Smooth muscle cell (in vitro differentiated cells): ENCODE data around the gene KAT14. TPM values are rescaled to one million over a fixed set of nuclear protein-coding genes. Genes with fewer than 3 reads are reported as not detected.
"Not testable (repeated sequence)": the region's sequence is repeated elsewhere in the genome, so short reads cannot be mapped to it uniquely, and the experiment has no call there.

Experiments
- DNase-seq: peaks from one replicate; lab custom pipeline; 2025; ENCODE audit not compliant: unreplicated experiment; lab: John Stamatoyannopoulos, UW
- H2AFZ ChIP-seq: fragments of 200-600 bp; sonication (generic); 2 replicates; pipeline ENCODE4 v1.6.0; 2016; ENCODE audit warnings: antibody characterized with exemption, low read depth, mild to moderate bottlenecking
- H3F3A ChIP-seq: fragments of 200-600 bp; sonication (generic); 2 replicates; pipeline ENCODE4 v1.6.0; 2017; ENCODE audit warnings: antibody characterized with exemption, low read depth
- H3K27ac ChIP-seq: fragments of 200-600 bp; sonication (generic); 2 replicates; pipeline ENCODE4 v1.5.1; 2016; ENCODE audit warnings: low read depth, mild to moderate bottlenecking
- H3K27me3 ChIP-seq: fragments of 200-600 bp; sonication (generic); 2 replicates; pipeline ENCODE4 v1.6.1; 2016; ENCODE audit warnings: low read depth, mild to moderate bottlenecking
- H3K36me3 ChIP-seq: fragments of 200-600 bp; sonication (generic); 2 replicates; pipeline ENCODE4 v1.5.1; 2016; ENCODE audit warnings: low read depth
- H3K4me1 ChIP-seq: fragments of 200-600 bp; sonication (generic); 2 replicates; pipeline ENCODE4 v1.5.1; 2016; ENCODE audit warnings: low read depth
- H3K4me2 ChIP-seq: fragments of 200-600 bp; sonication (generic); 2 replicates; pipeline ENCODE4 v1.6.0; 2016; ENCODE audit warnings: mild to moderate bottlenecking
- H3K4me3 ChIP-seq: fragments of 200-600 bp; sonication (generic); 2 replicates; pipeline ENCODE4 v1.5.1; 2016; ENCODE audit warnings: mild to moderate bottlenecking
- H3K79me2 ChIP-seq: fragments of 200-600 bp; sonication (generic); 2 replicates; pipeline ENCODE4 v1.6.0; 2016; ENCODE audit warnings: low read depth, mild to moderate bottlenecking
- H3K9ac ChIP-seq: fragments of 200-600 bp; sonication (generic); 2 replicates; pipeline ENCODE4 v1.6.0; 2016; ENCODE audit warnings: low read depth
- H3K9me3 ChIP-seq: fragments of 200-600 bp; sonication (generic); replicated peaks from 2 replicates; pipeline ENCODE4 v1.5.1; 2016; ENCODE audit warnings: low read depth
- H4K20me1 ChIP-seq: fragments of 200-600 bp; sonication (generic); 2 replicates; pipeline ENCODE4 v1.6.0; 2016; ENCODE audit warnings: low read depth
- CTCF ChIP-seq: fragments of 200-600 bp; sonication (generic); IDR thresholded peaks from 2 replicates; pipeline ENCODE4 v1.5.1; 2017; ENCODE audit warnings: borderline replicate concordance, mild to moderate bottlenecking, antibody characterized with exemption; ENCODE audit not compliant: insufficient read depth, poor library complexity, severe bottlenecking
- WGBS: methylation state at CpG from one replicate; pipeline ENCODE4 v1.1.7; 2016; ENCODE audit warnings: low lambda C conversion rate; 5-methylcytosine and 5-hydroxymethylcytosine counted together
- polyA plus RNA-seq: library from polyadenylated mRNA; unstranded; fragments of >200 nt; fragmentation: Nextera tagmentation; extraction: Ambion mirVana; gene quantifications from 2 replicates; pipeline ENCODE4 v1.2.1, GENCODE V29; 2016
- small RNA-seq: library from RNA; depleted of rRNA; stranded (forward); fragments of <200 nt; gene quantifications from one replicate; pipeline ENCODE3, GENCODE V24; 2014
- total RNA-seq: library from RNA; depleted of rRNA; stranded (reverse); fragments of >200 nt; gene quantifications from 2 replicates; pipeline ENCODE4 v1.2.3, GENCODE V29; 2014

Gene KAT14
- total and polyA plus RNA-seq, 2 experiments from 2014 or later, result 7.0 to 7.1 TPM

- WGBS, result 22% methylated on average over 9 of the region's 9 CpGs
- Histone ChIP-seq H3K9me3 (no peaks in the 10 kb centered on the region), H2AFZ (peak overlapping the region; percentile 44), H3K36me3 (no peaks in the 10 kb centered on the region), H3K27me3 (no peaks in the 10 kb centered on the region), H3K4me2 (peak overlapping the region; percentile 71), H3F3A (no peaks in the 10 kb centered on the region), H3K79me2 (no peaks in the 10 kb centered on the region), H3K9ac (no peak overlapping the region), H3K4me3 (peak overlapping the region; percentile 12), H3K27ac (peak overlapping the region; percentile 39), H3K4me1 (peaks cover 15% of the 10 kb centered on the region), H4K20me1 (no peaks in the 10 kb centered on the region)
- DNase-seq, result peak; percentile 8
- TF ChIP-seq CTCF, result no peak
These were observed 87.4 kb downstream of the KAT14 start for GRCh38 chr20:18224968-18225568.

- no peaks in the 10 kb centered on the region for H4K20me1 ChIP-seq
- H3F3A ChIP-seq, result no peaks in the 10 kb centered on the region
- no peaks in the 10 kb centered on the region for H3K36me3 ChIP-seq
- TF ChIP-seq CTCF, result no peak
- 88% methylated on average over 4 of the region's 4 CpGs for WGBS
- no peaks in the 10 kb centered on the region for H3K79me2 ChIP-seq
- peaks cover 15% of the 10 kb centered on the region for H3K4me1 ChIP-seq
- no peak overlapping the region for H3K9ac ChIP-seq
- no peaks in the 10 kb centered on the region for H3K9me3 ChIP-seq
- no peaks in the 10 kb centered on the region for H3K27me3 ChIP-seq
- peak overlapping the region; percentile 44 for H2AFZ ChIP-seq
- peak overlapping the region; percentile 71 for H3K4me2 ChIP-seq
- H3K4me3 ChIP-seq, result no peak overlapping the region
- H3K27ac ChIP-seq, result peak overlapping the region; percentile 39
- DNase-seq, result no peak
These were observed 88.0 kb downstream of the KAT14 start for GRCh38 chr20:18225632-18226031.

GRCh38 chr20:18226741-18227140 lies 89.1 kb downstream of the KAT14 start:
- H3K79me2 ChIP-seq, H3F3A ChIP-seq, H4K20me1 ChIP-seq, H3K9me3 ChIP-seq, H3K27ac ChIP-seq, H3K4me2 ChIP-seq, H2AFZ ChIP-seq, DNase-seq, H3K9ac ChIP-seq, H3K27me3 ChIP-seq, H3K36me3 ChIP-seq, H3K4me3 ChIP-seq: not testable (repeated sequence)
- WGBS, result 92% methylated on average over 20 of the region's 28 CpGs
- H3K4me1 ChIP-seq, result peaks cover 15% of the 10 kb centered on the region

- Histone ChIP-seq H3K4me2 (no peak overlapping the region), H3K9ac (no peak overlapping the region), H3K27me3 (no peaks in the 10 kb centered on the region), H3K9me3 (no peaks in the 10 kb centered on the region), H4K20me1 (no peaks in the 10 kb centered on the region), H3K4me3 (no peak overlapping the region), H3K4me1 (no peaks in the 10 kb centered on the region), H3K27ac (no peak overlapping the region), H3F3A (no peaks in the 10 kb centered on the region), H3K36me3 (no peaks in the 10 kb centered on the region), H2AFZ (no peak overlapping the region), H3K79me2 (no peaks in the 10 kb centered on the region)
- no peak for DNase-seq
- WGBS, result 60% methylated on average over 3 of the region's 3 CpGs
- TF ChIP-seq CTCF, result no peak
These were observed 95.8 kb downstream of the KAT14 start for GRCh38 chr20:18233408-18233943.

Small RNA genes lying within 50 kb of the gene (small RNA-seq; reads per million reads assigned to genes)
- gene RF00019 (not detected), gene RNU7-137P (not detected)

Other genes starting within 250 kb of the KAT14 start
- gene SNX5, start 169.1 kb upstream of the KAT14 start, total RNA-seq, result 92.3 and 100 TPM in 2 replicates
- gene SNX5, start 169.1 kb upstream of the KAT14 start, polyA plus RNA-seq, result 46.3 and 49.8 TPM in 2 replicates
- gene MGME1, start 168.8 kb upstream of the KAT14 start, total RNA-seq, result 16.0 and 18.3 TPM in 2 replicates
- gene MGME1, start 168.8 kb upstream of the KAT14 start, polyA plus RNA-seq, result 15.7 and 20.6 TPM in 2 replicates
- gene OVOL2, start 79.9 kb upstream of the KAT14 start, total RNA-seq, result 1.1 TPM in 1 of 2 replicates, not detected in the other
- gene OVOL2, start 79.9 kb upstream of the KAT14 start, polyA plus RNA-seq, result not detected in 2 replicates
- 5.5 and 9.6 TPM in 2 replicates for gene PET117, start within 50 bp of the KAT14 start, total RNA-seq
- 8.6 and 10.1 TPM in 2 replicates for gene PET117, start within 50 bp of the KAT14 start, polyA plus RNA-seq
- gene ZNF133, start 150.7 kb downstream of the KAT14 start, total RNA-seq, result 12.5 and 22.2 TPM in 2 replicates
- 14.1 and 22.4 TPM in 2 replicates for gene ZNF133, start 150.7 kb downstream of the KAT14 start, polyA plus RNA-seq